SK-N-MC (cell line): ENCODE results near the gene PTPN18.

Experiments used
- EZH2 ChIP-seq: fragments of 200-600 bp; sonication (generic); IDR thresholded peaks from one replicate; pipeline ENCODE4 v1.6.1; 2017; ENCODE audit warnings: antibody characterized with exemption
- FOXP2 ChIP-seq: optimal IDR thresholded peaks from 2 replicates; pipeline ENCODE3; 2011; ENCODE audit warnings: mild to moderate bottlenecking, moderate library complexity; ENCODE audit not compliant: insufficient read depth; ENCODE audit errors: extremely low read length, control extremely low read depth
- POLR2AphosphoS5 ChIP-seq: IDR thresholded peaks from 2 replicates; pipeline ENCODE4 v1.6.1; 2012; ENCODE audit warnings: mild to moderate bottlenecking, low read depth, low read length, borderline replicate concordance

DNA sequence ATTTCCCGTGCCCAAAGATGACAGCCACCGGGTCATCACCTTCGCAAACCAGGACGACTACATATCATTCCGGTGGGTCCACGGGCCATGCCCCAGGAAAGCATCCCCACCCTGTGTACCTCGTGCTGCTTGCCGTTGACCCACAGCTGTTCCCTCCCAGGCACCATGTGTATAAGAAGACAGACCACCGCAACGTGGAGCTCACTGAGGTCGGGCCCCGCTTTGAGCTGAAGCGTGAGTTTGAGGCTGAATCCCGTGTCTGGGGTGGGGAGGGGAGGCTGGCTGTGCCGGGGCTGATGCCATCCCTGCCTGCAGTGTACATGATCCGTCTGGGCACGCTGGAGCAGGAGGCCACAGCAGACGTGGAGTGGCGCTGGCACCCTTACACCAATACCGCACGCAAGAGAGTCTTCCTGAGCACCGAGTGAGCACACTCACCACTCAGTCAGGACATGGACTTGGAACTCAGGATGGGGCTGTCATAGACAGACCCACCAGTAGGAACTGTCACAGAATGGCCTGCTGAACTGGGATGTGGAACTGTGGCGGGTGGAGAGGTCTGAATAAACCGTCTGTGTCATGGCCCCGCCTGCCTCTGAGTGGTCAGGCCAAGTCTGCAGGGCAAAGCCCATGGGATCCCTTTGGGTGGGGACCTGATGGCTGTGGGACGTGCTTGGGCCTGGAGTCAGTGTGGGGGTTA lies 9.7 kb upstream of the PTPN18 start:
- TF ChIP-seq POLR2AphosphoS5 (no peak), EZH2 (no peak), FOXP2 (no peak)
